NT2/D1 (cell line): Measurements from ENCODE around the gene SMIM13.
"Not testable (repeated sequence)": the region's sequence is repeated elsewhere in the genome, so short reads cannot be mapped to it uniquely, and the experiment has no call there.

Experiments
- SUZ12 ChIP-seq: IDR thresholded peaks from 2 replicates; pipeline ENCODE4 v1.6.1; 2011; ENCODE audit not compliant: insufficient read length, insufficient read depth; ENCODE audit errors: extremely low read depth
- YY1 ChIP-seq: IDR thresholded peaks from 2 replicates; pipeline ENCODE4 v1.6.1; 2011; ENCODE audit not compliant: insufficient read length, insufficient read depth
- ZNF274 ChIP-seq: IDR thresholded peaks from 2 replicates; pipeline ENCODE4 v1.6.1; 2011; ENCODE audit warnings: mild to moderate bottlenecking, low read depth, low read length

GRCh38 chr6:11115808-11116536, 22.3 kb downstream of the SMIM13 start:
- TF ChIP-seq YY1, ZNF274, SUZ12: not testable (repeated sequence)
